HG03342 (cell line): ENCODE data around the gene MIPEP.

Experiments
- ATAC-seq: cut with Tn5 transposase; IDR thresholded peaks from one replicate; pipeline ENCODE4 v1.9.1; 2021; ENCODE audit warnings: mild to moderate bottlenecking, moderate library complexity; ENCODE audit not compliant: unreplicated experiment

MIPEP gene

DNA sequence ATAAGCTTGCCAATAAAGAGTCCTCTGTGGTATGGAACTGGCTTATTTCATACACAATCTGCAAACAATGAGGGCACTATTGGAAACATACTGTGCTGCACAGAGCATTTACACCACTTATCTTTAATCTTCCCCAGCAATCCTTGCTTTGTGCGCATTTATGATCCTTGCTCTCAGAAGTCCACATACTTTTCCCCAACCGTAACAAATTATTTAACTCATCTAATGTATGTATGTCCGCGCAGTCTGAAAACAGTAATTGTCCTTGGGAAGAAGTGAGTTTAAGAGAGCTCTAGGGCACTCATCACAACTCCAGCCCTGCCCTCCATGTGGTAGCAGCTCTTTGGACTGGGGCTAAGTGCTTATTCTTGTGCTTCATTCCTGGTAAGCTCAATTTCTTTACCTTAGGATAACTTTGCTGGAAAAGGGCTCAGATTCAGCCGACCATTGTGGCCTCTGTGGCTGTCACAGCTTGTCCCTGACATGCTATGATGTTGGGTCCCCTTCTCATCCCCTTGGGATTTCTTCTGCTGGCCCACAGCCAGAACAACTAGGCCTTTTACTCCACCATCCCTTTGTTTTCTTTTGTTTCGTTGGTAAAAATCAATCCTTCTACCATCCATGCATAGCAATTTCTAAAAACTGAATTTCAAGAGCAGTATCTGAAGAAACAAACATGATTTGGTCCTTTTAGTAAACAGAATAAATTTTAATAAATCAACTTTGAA lies 166.3 kb downstream of the MIPEP start:
- no peak for ATAC-seq

- ATAC-seq, result no peak
Measured at GRCh38 chr13:23718996-23719395, 170.2 kb downstream of the MIPEP start.

GRCh38 chr13:23716401-23716800 lies 172.8 kb downstream of the MIPEP start:
- no peak for ATAC-seq

DNA sequence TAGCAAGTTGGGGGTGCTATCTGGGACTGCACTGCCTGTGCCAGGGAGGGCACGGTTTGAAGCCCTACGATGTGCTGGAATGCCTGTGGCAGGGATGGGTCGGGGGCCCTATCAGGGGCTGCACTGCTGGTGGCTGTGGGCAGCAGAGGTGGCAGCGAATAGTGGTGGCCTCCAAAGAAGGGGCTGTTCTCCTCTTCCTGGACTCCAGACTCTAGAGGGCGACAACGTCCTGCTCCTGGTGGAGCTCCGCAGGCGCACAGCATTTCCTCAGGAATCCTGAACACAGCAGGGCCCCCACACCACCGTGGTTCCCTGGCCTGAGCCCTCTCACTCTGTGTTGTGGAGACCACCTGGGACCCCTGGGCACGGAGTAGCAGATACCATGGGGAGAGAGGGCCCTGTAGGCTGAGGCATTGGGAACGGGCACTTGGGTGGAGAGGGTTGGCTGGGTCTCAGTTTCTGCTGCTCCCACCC lies 173.4 kb downstream of the MIPEP start:
- no peak for ATAC-seq

GRCh38 chr13:23715092-23715761 lies 174.0 kb downstream of the MIPEP start:
- no peak for ATAC-seq

DNA sequence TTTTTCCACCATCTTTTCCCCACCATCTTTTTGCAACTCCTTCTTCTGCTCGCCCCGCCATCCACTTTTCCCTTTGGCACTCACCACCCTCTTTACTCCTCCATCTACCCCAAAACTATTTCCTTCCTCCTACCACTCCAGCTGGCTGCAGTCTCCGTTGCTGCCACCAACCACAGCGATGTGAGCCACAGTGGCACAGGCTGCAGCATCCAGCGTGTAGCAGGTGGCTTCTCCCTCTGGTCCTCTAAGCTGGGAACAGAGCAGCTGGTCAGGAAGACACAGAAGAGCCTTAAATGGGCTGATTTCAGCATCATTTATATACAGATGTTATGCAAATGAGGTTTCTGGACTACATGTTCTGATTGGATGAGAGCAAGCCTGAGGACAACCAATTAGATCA lies 174.5 kb downstream of the MIPEP start:
- no peak for ATAC-seq

GRCh38 chr13:23711355-23711754 lies 177.8 kb downstream of the MIPEP start:
- no peak for ATAC-seq

- ATAC-seq, result no peak
Measured at GRCh38 chr13:23710366-23710765, 178.8 kb downstream of the MIPEP start.

DNA sequence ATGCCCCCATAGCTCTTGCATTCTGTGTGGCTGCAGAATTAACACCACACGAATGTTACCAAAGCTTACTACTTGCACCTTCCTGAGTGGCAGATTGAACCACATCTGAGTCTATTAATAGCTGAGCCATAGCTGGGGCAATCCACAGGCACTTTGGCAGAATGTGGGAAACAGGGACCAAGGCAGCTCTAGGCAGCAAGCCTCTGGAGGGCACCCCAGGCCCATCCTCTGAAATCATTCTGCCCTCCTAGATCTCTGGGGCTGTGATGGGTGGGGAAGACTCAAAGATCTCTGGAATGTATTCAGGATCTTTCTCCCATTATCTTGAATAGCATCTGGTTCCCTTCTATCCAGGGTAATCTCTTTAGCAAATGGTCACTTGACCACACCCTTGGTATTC lies 179.7 kb downstream of the MIPEP start:
- no peak for ATAC-seq

GRCh38 chr13:23707674-23708073 lies 181.5 kb downstream of the MIPEP start:
- no peak for ATAC-seq

GRCh38 chr13:23705583-23705982 lies 183.6 kb downstream of the MIPEP start:
- ATAC-seq, result no peak

GRCh38 chr13:23703246-23703860 lies 185.8 kb downstream of the MIPEP start:
- ATAC-seq, result no peak

DNA sequence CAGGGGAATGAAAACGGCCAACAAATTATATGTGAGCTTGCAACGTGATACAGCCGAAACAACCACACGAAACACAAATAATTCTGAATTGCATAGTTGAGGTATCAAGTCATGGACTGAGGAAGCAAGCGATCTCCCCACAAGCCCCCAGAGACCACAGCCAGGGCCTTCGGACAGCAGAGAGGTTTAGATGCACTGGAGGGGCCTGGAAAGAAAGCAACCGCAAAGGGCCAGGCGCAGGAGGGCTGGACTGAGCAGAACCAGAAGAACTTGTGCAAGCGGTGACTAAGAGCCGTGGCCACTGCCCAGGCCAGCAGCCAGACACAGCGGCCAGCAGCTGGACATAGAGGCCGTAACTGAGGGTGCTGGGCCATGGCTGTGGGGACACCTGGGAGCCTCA lies 187.6 kb downstream of the MIPEP start:
- no peak for ATAC-seq

- ATAC-seq, result no peak
Measured at GRCh38 chr13:23701186-23701585, 188.0 kb downstream of the MIPEP start.

DNA sequence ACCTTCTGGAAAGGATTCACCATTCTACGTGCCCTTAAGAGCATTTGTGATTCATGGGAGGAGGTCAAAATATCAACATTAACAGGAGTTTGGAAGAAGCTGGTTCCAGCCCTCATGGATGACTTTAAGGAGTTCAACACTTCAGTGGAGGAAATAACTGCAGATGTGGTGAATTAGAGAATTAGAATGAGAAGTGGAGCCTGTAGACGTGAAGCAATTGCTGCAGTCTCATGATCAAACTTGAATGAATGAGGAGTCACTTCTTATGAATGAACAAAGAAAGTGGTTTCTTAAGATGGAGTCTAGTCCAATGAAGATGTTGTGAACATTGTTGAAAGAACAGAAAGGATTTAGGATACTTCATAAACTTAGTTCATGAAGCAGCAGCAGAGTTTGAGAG lies 189.9 kb downstream of the MIPEP start:
- ATAC-seq, result no peak

DNA sequence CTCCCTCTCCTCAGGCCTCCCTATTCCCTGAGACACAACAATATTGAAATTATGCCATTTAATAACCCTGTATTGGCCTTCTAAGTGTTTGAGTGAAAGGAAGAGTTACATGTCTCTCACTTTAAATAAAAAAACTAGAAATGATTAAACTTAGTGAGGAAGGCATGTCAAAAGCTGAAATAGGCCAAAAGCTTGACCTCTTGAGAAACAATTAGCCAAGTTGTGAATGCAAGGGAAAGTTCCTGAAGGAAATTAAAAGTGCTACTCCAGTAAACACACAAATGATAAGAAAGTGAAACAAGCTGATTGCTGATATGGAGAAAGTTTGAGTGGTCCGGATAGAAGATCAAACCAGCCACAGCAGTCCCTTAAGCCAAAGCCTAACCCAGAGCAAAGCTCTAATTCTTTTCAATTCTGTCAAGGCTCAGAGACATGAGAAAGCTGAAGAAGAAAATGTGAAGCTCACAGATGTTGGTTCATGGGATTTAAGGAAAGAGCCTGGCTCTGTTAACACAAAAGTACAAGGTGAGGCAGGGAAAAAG lies 191.4 kb downstream of the MIPEP start:
- ATAC-seq, result no peak

GRCh38 chr13:23696610-23697009 lies 192.6 kb downstream of the MIPEP start:
- ATAC-seq, result no peak

DNA sequence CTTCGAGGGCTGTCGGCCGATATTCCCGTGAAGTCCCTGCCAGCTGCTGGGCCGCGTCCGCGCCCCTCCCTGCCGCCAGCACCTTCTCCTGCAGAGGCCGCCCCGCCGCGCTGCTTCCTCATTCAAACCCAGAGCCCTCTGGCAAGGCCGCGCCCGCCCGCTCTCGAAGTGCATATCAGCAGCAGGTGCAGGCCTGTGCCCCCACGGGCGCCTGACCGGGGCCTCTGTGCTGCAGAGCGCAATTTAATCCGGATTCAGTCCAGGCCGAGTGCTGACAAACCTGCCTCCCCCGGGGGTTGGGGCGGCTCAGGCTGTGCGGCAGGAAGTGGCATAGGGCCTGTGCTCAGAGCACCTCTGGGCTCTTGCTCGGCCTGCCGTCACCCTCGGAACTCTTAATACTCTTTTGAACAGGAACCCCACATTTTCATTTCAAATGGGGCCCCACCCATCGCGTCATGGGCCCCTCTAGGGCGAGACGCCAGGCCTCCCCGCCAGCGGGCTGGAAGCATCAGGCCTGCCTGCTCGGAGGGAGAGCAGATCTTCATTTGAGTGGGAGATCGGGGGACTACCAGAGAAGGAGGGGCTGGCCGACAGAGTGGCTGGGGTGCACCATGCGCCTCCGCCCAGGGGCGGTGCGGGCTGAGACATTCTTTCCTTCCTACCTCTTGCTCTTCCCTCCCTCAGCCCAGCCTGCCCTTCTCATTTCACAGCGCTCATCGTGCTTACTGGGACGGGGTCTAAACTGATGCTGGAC lies 193.3 kb downstream of the MIPEP start:
- peak; percentile 74 for ATAC-seq

- ATAC-seq, result no peak
Measured at GRCh38 chr13:23695196-23695595, 194.0 kb downstream of the MIPEP start.

- no peak for ATAC-seq
Measured at GRCh38 chr13:23692816-23693215, 196.4 kb downstream of the MIPEP start.

- ATAC-seq, result no peak
Measured at GRCh38 chr13:23690668-23691067, 198.5 kb downstream of the MIPEP start.
